ENCODE results near the gene SNAPC4. TPM values are rescaled to one million over a fixed set of nuclear protein-coding genes. Genes with fewer than 3 reads are reported as not detected.
"Not testable (repeated sequence)": the region's sequence is repeated elsewhere in the genome, so short reads cannot be mapped to it uniquely, and the experiment has no call there.

Gene SNAPC4
- total RNA-seq, 1 experiment from 2014 or later = 24.8 TPM

DNA sequence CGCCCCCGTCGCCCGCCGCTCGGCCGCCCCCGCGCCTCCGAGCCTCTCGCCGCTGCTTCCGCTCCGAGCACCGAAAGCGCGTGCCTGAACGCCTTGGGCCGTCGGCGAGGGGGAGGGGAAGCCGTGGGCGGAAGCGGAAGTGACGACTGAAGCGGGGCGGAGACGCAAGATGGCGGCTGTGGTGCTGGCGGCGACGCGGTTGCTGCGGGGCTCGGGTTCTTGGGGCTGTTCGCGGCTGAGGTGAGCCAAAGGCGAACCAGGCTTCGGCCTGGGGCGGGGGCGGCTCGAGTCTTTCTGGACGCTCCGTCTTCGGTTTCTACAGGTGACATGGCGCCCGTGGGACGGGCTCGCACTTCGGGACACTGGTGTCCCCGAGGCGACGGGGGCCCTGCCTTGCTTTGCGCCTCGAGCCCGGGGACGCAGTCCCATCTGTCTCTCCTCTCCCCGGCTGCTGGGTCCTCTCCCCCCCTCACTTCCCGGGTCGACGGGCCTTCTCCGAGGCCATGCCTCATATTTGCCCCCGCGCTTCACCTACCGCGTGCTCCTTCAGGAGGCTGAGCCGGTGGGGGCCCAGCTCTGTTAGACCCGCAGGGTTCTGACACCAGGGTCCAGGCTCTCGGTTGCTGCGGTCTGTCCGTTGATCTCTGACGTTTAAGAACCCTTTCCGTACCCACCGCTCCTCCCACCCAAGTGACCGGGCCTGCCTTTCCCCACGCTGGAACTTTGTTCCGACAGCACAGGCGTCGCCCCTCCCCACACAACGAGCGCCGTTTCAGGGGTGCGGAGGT is 10.7 kb upstream of the SNAPC4 start, which contains the start of the genes ENTR1 and PMPCA:
ENTR1 (minus strand) TSS at position 115 of the 788 bp plus-strand sequence. CDS start 217 bp downstream, outside the sequence.
PMPCA (plus strand) TSS at position 159 of the 788 bp plus-strand sequence; CDS start at position 170, 11 bp downstream.
- BruUV-seq (replicated peaks) = no TSS peak
- peak within 1 kb of the TSS; percentile 93 for H3K27ac ChIP-seq (ENCODE audit: low read depth, low read length, poor library complexity, severe bottlenecking)
- CTCF ChIA-PET = no interaction called here
- intact Hi-C loops (cut with micrococcal nuclease; ENCODE audit: unreplicated experiment) = no loop called here
- POLR2A ChIA-PET (ENCODE audit: low non-redundant PET) = no interaction called here
- no peaks in the 10 kb centered on the region for H3K27me3 ChIP-seq (replicated peaks; ENCODE audit: insufficient read depth, low read depth, low read length, poor library complexity)
- H3K4me1 ChIP-seq (ENCODE audit: insufficient read depth, low read length, poor library complexity, severe bottlenecking) = peaks cover 10% of the 10 kb centered on the region
- peaks cover 56% of the 10 kb centered on the region for H3K36me3 ChIP-seq (ENCODE audit: insufficient read depth, low read length, poor library complexity, severe bottlenecking)
- peak within 1 kb of the TSS; percentile 93 for H3K4me3 ChIP-seq (ENCODE audit: low read depth, low read length, poor library complexity, severe bottlenecking)
- DNase-seq (ENCODE audit: low spot score) = peak; percentile 95
- TF ChIP-seq EZH2 (IDR thresholded peaks at IDR 0.05; ENCODE audit: borderline replicate concordance, low read depth, low read length, poor library complexity, severe bottlenecking) = no peak
- TF ChIP-seq, protein P1, sequence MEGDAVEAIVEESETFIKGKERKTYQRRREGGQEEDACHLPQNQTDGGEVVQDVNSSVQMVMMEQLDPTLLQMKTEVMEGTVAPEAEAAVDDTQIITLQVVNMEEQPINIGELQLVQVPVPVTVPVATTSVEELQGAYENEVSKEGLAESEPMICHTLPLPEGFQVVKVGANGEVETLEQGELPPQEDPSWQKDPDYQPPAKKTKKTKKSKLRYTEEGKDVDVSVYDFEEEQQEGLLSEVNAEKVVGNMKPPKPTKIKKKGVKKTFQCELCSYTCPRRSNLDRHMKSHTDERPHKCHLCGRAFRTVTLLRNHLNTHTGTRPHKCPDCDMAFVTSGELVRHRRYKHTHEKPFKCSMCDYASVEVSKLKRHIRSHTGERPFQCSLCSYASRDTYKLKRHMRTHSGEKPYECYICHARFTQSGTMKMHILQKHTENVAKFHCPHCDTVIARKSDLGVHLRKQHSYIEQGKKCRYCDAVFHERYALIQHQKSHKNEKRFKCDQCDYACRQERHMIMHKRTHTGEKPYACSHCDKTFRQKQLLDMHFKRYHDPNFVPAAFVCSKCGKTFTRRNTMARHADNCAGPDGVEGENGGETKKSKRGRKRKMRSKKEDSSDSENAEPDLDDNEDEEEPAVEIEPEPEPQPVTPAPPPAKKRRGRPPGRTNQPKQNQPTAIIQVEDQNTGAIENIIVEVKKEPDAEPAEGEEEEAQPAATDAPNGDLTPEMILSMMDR (conservative IDR thresholded peaks at IDR 0.05; ENCODE audit: low read depth, low read length) = no peak
- H3K9me3 ChIP-seq (ENCODE audit: low read depth, low read length, poor library complexity, severe bottlenecking) = no peaks in the 10 kb centered on the region

DNA sequence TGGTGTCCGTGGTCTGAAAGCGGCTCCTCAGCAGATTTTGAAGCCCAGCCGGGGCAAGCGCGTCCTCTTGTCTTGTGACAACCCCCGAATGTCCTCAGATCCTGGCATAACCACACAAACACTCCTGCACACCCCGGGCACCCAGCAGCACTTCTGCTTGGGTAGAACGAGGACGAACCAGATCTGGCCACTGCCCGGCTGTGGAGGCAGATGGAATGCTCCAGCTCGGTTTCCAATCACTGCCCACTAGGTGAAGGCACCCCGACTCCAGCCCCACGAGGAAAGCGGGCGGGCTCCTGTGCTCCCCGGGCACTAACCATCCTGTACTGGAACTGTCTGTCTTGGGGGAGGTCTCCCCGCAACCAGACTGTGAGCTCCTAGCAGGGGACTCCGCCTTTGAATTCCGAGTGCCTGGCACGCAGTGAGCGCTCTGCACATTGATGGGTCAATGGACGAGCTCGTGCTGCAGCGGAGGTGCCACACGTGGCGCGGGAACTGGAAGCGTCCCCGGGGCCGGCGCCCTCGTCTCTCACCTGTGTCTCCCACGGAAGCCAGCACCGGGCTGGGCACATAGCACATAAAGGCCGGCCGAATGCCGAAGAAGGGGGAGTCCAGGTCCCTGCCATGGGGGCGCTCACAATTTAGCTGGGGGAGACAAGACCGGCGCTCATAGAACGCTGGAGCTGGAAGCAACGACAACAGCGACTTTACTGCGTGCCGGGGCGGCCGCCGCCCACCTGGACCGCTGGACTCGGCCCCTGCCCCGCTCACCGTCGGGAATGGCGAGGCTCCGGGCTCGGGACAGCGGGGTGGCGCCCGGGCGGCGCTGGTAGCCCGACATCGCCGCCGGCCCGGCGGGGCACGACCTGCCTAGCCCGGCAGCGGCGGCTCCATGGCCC is 9.8 kb upstream of the SNAPC4 start:
- intact Hi-C loops (cut with micrococcal nuclease; ENCODE audit: unreplicated experiment) = no loop called here
- Histone ChIP-seq H3K4me3 (ENCODE audit: low read depth, low read length, poor library complexity, severe bottlenecking) (peak overlapping the region; percentile 93), H3K4me1 (ENCODE audit: insufficient read depth, low read length, poor library complexity, severe bottlenecking) (peaks cover 10% of the 10 kb centered on the region), H3K27ac (ENCODE audit: low read depth, low read length, poor library complexity, severe bottlenecking) (peak overlapping the region; percentile 82), H3K27me3 (replicated peaks; ENCODE audit: insufficient read depth, low read depth, low read length, poor library complexity) (no peaks in the 10 kb centered on the region), H3K9me3 (ENCODE audit: low read depth, low read length, poor library complexity, severe bottlenecking) (no peaks in the 10 kb centered on the region), H3K36me3 (ENCODE audit: insufficient read depth, low read length, poor library complexity, severe bottlenecking) (peaks cover 62% of the 10 kb centered on the region)
- ChIA-PET POLR2A (ENCODE audit: low non-redundant PET) (no interaction called here), CTCF (no interaction called here)
- no TSS peak for BruUV-seq (replicated peaks)
- TF ChIP-seq, protein P1 (conservative IDR thresholded peaks at IDR 0.05; ENCODE audit: low read depth, low read length) = no peak
- peak; percentile 45 for DNase-seq (ENCODE audit: low spot score)

DNA sequence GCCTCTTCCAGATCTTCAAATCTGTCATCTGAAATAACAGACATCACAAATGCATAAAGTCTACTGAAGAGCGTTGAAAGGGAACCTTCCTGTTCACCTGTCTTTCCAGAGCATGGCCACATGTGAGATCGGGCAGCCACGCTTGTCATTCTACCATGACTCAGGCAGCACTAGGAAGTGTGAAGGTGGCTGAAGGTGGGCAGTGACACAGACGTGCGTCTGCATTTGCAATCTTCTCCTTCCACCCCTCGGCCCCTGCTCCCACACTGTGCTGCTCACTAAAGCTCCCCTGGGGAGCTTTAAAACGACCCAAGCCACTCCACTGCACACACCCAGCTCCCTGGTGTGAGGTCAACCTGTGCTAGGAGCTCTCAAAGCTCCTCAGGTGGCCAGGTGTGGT is 7.9 kb upstream of the SNAPC4 start:
- POLR2A ChIA-PET (ENCODE audit: low non-redundant PET) = no interaction called here
- Histone ChIP-seq H3K27me3 (replicated peaks; ENCODE audit: insufficient read depth, low read depth, low read length, poor library complexity) (no peaks in the 10 kb centered on the region), H3K4me3 (ENCODE audit: low read depth, low read length, poor library complexity, severe bottlenecking) (no peak overlapping the region), H3K36me3 (ENCODE audit: insufficient read depth, low read length, poor library complexity, severe bottlenecking) (peaks cover 60% of the 10 kb centered on the region), H3K9me3 (ENCODE audit: low read depth, low read length, poor library complexity, severe bottlenecking) (no peaks in the 10 kb centered on the region), H3K4me1 (ENCODE audit: insufficient read depth, low read length, poor library complexity, severe bottlenecking) (peaks cover 10% of the 10 kb centered on the region), H3K27ac (ENCODE audit: low read depth, low read length, poor library complexity, severe bottlenecking) (no peak overlapping the region)
- no TSS peak for BruUV-seq (replicated peaks)
- TF ChIP-seq, protein P1 (conservative IDR thresholded peaks at IDR 0.05; ENCODE audit: low read depth, low read length) = no peak
- no peak for TF ChIP-seq EZH2 (IDR thresholded peaks at IDR 0.05; ENCODE audit: borderline replicate concordance, low read depth, low read length, poor library complexity, severe bottlenecking)
- DNase-seq (ENCODE audit: low spot score) = no peak
- CTCF ChIA-PET = no interaction called here
- intact Hi-C loops (cut with micrococcal nuclease; ENCODE audit: unreplicated experiment) = no loop called here

DNA sequence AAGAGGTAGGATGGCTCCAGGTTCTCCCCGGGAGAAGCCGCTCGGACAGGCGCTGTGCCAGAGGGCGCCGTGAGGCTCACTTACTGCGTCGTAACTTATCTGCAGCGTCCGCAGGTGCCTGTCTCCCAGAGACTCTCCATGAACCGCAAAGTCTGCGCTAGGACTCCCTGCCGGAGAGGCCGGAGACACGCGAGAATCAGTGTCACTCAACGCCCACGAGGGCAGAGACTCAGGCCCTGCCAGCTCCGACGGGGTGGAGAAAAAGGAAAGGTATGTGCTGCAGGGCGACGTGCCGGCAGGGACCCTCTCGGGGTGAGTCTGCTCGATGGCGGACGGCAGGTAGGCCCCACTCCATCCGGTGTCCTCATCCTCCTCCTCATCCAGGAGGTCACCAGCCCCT is 7.1 kb upstream of the SNAPC4 start:
- H3K27ac ChIP-seq (ENCODE audit: low read depth, low read length, poor library complexity, severe bottlenecking); CTCF ChIA-PET; H3K9me3 ChIP-seq (ENCODE audit: low read depth, low read length, poor library complexity, severe bottlenecking); H3K4me1 ChIP-seq (ENCODE audit: insufficient read depth, low read length, poor library complexity, severe bottlenecking); intact Hi-C loops (cut with micrococcal nuclease; ENCODE audit: unreplicated experiment); H3K4me3 ChIP-seq (ENCODE audit: low read depth, low read length, poor library complexity, severe bottlenecking); DNase-seq (ENCODE audit: low spot score); POLR2A ChIA-PET (ENCODE audit: low non-redundant PET); H3K27me3 ChIP-seq (replicated peaks; ENCODE audit: insufficient read depth, low read depth, low read length, poor library complexity): not testable (repeated sequence)
- BruUV-seq (replicated peaks) = TSS peak; percentile 10
- H3K36me3 ChIP-seq (ENCODE audit: insufficient read depth, low read length, poor library complexity, severe bottlenecking) = peaks cover 57% of the 10 kb centered on the region

DNA sequence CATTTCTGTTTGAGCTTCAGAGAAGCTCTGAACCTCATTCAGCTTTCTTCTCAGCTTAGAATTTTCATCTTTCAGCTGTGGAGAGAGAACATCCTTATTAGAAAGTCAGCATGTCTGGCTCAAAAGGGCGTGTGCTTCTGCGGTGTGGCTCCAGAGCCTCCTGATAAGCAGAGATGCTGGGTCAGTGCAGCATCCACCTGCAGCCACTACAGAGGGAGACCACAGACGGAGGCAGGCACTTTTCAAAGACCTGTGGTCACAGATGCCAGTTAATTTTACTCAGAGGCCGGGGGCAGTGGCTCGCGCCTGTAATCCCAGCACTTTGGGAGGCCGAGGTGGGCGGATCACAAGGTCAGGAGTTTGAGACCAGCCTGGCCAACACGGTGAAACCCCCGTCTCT is 5.9 kb upstream of the SNAPC4 start:
- H3K4me1 ChIP-seq (ENCODE audit: insufficient read depth, low read length, poor library complexity, severe bottlenecking); H3K9me3 ChIP-seq (ENCODE audit: low read depth, low read length, poor library complexity, severe bottlenecking); BruUV-seq (replicated peaks); H3K4me3 ChIP-seq (ENCODE audit: low read depth, low read length, poor library complexity, severe bottlenecking); H3K27me3 ChIP-seq (replicated peaks; ENCODE audit: insufficient read depth, low read depth, low read length, poor library complexity); DNase-seq (ENCODE audit: low spot score); intact Hi-C loops (cut with micrococcal nuclease; ENCODE audit: unreplicated experiment); POLR2A ChIA-PET (ENCODE audit: low non-redundant PET); H3K27ac ChIP-seq (ENCODE audit: low read depth, low read length, poor library complexity, severe bottlenecking); CTCF ChIA-PET: not testable (repeated sequence)
- H3K36me3 ChIP-seq (ENCODE audit: insufficient read depth, low read length, poor library complexity, severe bottlenecking) = peaks cover 54% of the 10 kb centered on the region

Data from A673 (cell line).